Measurements from ENCODE around the gene TARBP2.
A peak's percentile ranks its signal among the peaks of the same experiment; 100 is the strongest.

- TF ChIP-seq, protein P1, sequence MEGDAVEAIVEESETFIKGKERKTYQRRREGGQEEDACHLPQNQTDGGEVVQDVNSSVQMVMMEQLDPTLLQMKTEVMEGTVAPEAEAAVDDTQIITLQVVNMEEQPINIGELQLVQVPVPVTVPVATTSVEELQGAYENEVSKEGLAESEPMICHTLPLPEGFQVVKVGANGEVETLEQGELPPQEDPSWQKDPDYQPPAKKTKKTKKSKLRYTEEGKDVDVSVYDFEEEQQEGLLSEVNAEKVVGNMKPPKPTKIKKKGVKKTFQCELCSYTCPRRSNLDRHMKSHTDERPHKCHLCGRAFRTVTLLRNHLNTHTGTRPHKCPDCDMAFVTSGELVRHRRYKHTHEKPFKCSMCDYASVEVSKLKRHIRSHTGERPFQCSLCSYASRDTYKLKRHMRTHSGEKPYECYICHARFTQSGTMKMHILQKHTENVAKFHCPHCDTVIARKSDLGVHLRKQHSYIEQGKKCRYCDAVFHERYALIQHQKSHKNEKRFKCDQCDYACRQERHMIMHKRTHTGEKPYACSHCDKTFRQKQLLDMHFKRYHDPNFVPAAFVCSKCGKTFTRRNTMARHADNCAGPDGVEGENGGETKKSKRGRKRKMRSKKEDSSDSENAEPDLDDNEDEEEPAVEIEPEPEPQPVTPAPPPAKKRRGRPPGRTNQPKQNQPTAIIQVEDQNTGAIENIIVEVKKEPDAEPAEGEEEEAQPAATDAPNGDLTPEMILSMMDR (IDR thresholded peaks at IDR 0.05 in 8 of 11, conservative IDR thresholded peaks at IDR 0.05 in 3 of 11) = no peak
- TF ChIP-seq POLR2A (IDR thresholded peaks at IDR 0.05) (no peak), POLR2AphosphoS5 (IDR thresholded peaks at IDR 0.05) (peak in 2 of 3 donors; percentile 36 to 48)
These were observed 5.0 kb upstream of the TARBP2 start for GRCh38 chr12:53495903-53496751.

Data from spleen (tissue), 7 donors.